GM21786 (cell line): ENCODE results near the gene CC2D1A.
"Not testable (repeated sequence)": the region's sequence is repeated elsewhere in the genome, so short reads cannot be mapped to it uniquely, and the experiment has no call there.

Experiments used
- ATAC-seq: cut with Tn5 transposase; IDR thresholded peaks from one replicate; pipeline ENCODE4 v1.9.1; 2021; ENCODE audit not compliant: unreplicated experiment

The CC2D1A gene

GRCh38 chr19:13960863-13961784 is 55.1 kb downstream of the CC2D1A start:
- ATAC-seq: no peak

DNA sequence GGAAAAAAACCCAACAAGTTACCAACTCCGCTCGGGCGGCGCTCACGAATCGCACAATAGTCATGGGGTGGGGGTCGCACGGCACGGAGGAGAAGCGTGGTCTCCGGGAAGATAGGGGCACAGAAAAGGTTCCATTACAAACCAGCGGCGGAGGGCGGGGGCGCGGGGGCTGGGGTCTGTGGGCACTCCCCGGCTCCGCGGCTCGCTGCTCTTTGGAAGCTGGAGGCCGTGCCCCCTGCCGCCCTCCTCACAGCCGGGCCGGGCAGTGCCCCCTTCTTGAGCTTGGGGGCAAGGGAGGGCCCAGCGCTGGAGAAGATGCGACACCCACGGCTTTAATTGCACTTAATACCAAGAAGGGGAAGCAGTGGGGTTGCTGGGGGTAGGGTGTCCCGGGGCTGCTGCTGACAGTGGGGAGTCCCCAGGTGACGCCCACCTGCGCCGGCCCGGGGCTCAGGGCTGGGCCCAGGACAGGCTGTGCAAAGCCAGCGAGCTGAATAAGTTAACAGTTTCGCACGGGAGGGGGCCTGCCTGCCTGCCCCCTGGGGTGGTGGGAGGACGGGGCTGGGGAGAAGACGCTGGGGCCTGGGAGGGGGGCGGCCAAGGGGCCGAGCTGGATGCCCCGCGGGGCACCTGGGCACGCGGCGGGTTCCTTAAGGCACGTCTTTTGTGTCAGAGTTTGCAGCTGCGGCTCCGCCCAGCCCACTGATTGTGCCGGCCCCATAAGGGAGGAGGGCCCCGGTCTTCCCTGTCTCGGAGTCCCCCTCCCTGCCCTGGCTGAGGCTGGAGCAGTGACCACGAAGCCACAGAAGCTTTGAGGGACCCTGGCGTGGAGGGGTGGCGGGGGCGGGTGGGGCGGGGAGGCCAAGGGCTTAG is 56.1 kb downstream of the CC2D1A start:
- ATAC-seq: no peak

GRCh38 chr19:13962699-13963602 is 57.0 kb downstream of the CC2D1A start:
- no peak for ATAC-seq

DNA sequence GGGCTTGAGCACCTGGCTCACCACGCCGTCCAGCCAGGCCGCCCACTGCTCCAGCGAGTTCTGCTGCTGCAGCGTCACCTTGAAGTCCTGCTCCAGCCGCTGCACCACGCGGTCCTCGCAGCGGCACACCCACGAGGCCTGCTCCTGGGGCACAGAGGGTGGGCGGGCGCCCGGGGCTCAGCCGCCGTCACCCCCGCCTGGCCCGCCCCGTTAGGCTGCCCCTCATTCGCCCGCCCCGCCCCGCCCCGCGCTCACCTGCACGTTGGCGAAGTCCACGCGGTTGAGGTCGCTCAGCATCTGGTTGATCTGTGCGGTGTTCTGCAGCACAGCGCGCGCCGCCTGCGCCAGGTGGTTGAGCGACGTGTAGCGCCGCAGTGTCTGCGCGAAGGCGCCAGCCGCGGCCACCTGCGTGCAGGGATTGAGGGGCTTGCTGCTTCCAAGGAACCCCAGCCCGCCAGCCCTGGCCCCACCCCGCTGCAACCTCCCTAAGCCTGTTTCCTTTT is 57.7 kb downstream of the CC2D1A start:
- ATAC-seq: no peak

- no peak for ATAC-seq
Observed at GRCh38 chr19:13964776-13965175, 58.8 kb downstream of the CC2D1A start.

GRCh38 chr19:13965377-13965896 is 59.4 kb downstream of the CC2D1A start:
- no peak for ATAC-seq

DNA sequence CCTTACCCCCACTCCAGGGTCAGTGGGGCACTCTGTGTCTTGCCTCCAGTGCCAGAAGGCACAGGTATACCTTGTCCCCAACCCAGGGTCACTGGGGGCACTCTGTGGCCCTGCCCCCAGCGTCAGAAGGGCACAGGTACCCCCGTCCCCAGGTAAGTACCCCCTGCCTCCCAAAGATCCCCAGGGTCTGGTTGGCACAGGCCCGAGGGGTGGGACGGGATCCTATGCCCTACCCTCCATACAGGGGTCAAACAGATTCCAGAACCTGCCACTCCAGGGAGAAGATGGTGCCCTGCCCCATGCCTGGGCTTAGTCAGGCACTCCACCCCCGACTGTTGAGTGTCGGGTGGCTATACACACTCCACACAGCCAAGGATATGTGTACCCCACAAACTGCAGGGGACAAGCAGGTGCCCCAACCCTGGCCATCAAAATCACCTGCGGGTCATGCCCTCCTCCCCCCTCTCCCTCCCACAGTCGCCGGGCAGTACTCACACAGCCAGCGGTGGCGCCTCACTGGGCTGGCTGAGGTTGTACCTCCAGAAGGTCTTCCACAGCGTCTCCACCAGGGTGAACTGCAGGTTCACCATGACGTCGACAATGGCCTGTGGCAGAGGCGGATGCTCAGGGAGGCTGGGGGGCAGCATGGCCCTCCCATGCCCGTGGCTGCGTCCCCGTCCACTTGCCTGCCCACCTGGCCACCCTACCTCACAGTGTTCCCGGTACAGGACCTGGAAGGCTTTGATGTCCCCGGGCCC is 60.1 kb downstream of the CC2D1A start:
- no peak for ATAC-seq

DNA sequence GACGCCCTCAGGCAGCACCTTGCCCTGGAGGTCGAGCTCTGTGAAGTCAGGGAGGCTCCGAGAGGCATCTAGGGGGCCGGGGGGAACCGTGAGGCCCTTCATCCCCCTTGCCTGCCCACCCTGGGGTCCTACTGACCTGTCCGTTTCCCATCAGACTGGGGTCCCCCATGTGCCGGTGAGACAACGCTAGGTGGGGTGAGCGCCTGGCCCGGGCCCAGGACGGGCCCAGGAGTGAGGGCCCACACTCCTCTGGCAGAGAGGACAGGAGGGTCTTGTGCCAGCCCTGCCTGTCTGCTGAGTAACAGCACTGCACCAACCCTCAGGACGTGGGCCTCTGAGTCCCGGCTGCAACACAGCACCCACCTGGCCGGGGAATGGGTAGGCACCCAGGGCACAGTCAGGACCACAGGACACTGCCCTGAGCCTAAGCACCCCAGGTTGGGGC is 60.7 kb downstream of the CC2D1A start:
- ATAC-seq: no peak

- not testable (repeated sequence) for ATAC-seq
Observed at GRCh38 chr19:13967206-13967605, 61.2 kb downstream of the CC2D1A start.

DNA sequence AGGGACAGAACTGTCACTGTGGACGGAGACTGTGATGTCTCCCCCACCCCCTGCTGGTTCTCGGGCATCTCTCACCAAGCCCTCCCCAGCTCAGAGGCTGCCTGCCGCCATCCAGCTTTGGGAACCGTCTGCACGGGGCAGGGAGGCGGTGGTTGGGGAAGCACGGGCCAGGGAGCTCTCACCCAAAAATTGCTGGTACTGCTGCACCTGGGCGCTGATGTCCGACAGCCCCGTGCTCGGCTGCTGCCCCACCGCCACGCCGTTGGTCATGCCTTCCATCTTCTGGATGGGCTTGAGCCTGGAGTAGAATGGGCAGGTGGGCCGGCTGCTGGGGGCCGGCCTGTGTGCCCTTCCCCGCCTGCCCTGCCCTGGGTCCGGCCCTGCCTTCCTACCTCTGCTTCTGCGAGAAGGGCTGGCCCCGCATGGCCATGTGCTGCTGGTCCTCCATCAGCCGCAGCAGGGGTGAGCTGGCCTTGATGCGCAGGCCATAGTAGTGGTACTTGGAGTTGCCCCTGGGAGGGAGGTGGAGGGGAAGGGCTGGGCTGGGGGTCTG is 62.5 kb downstream of the CC2D1A start:
- ATAC-seq: no peak

DNA sequence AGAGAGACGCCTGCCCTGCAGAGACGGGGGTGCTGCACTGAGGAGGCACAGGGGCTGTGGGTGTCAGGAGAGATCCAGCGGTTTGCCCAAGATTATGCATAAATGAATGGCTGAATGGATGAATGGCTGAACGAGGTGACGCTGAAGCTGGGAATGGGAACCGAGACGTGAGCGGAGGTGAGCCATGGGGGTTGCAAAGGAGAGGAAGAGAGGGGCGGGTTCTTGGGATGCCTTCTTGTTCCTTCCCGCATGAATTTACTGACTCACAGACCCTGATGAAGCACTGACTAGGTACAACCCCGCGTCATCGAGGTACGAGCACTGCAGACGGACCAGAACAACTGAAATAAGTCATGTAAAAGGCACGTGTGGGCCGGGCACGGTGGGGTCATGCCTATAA is 63.0 kb downstream of the CC2D1A start:
- no peak for ATAC-seq

- ATAC-seq: no peak
Observed at GRCh38 chr19:13969897-13970296, 63.9 kb downstream of the CC2D1A start.

DNA sequence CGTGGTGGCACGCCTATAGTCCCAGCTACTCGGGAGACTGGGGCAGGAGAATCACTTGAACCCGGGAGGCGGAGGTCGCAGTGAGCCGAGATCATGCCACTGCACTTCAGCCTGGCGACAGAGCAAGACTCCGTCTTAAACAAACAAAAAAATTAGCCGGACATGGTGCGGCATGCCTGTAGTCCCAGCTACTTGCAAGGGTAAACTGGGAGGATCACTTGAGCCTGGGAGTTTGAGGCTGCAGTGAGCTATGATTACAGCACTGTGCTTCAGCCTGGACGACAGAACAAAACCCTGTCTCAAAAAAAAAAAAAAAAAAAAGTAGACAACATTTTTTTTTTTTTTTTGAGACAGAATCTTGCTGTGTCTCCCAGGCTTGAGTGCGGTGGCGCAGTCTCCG is 65.9 kb downstream of the CC2D1A start:
- ATAC-seq: not testable (repeated sequence)

GRCh38 chr19:13972368-13973155 is 66.6 kb downstream of the CC2D1A start:
- ATAC-seq: no peak

DNA sequence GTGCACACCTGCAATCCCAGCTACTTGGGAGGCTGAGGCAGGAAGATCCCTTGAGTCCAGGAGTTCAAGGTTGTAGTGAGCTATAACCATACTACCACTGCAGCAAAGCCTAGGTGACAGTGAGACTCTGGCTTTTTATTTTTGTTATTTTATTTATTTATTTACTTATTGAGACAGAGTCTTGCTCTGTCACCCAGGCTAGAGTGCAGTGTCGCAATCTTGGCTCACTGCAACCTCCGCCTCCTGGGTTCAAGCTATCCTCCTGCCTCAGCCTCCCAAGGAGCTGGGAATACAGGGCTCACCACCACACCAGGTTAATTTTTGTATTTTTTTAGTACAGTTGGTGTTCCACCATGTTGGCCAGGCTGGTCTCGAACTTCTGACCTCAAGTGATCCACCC is 67.5 kb downstream of the CC2D1A start:
- not testable (repeated sequence) for ATAC-seq

- ATAC-seq: no peak
Observed at GRCh38 chr19:13974073-13974472, 68.1 kb downstream of the CC2D1A start.

- ATAC-seq: no peak
Observed at GRCh38 chr19:13975870-13976269, 69.9 kb downstream of the CC2D1A start.

- no peak for ATAC-seq
Observed at GRCh38 chr19:13976446-13976845, 70.4 kb downstream of the CC2D1A start.
